ENCODE results near the gene METTL15.

GRCh38 chr11:28195449-28195848 lies 87.3 kb downstream of the METTL15 start:
- TF ChIP-seq CTCF (conservative IDR thresholded peaks at IDR 0.05; ENCODE audit: low read depth, low read length) (no peak), EZH2 (IDR thresholded peaks at IDR 0.05; ENCODE audit: low read length, unreplicated experiment) (no peak)
